HG03097 (cell line): ENCODE data around the gene ERC1.
"Not testable (repeated sequence)": the region's sequence is repeated elsewhere in the genome, so short reads cannot be mapped to it uniquely, and the experiment has no call there.

ENCODE experiments used
- ATAC-seq: cut with Tn5 transposase; IDR thresholded peaks from one replicate; pipeline ENCODE4 v1.9.1; 2021; ENCODE audit not compliant: unreplicated experiment, low FRiP score

The ERC1 gene

GRCh38 chr12:1065629-1066028 lies 74.6 kb downstream of the ERC1 start:
- ATAC-seq: no peak

- no peak for ATAC-seq
Measured at GRCh38 chr12:1069846-1070245, 78.8 kb downstream of the ERC1 start.

GRCh38 chr12:1071182-1071581 lies 80.2 kb downstream of the ERC1 start:
- ATAC-seq: no peak

GRCh38 chr12:1073652-1074051 lies 82.6 kb downstream of the ERC1 start:
- ATAC-seq: no peak

GRCh38 chr12:1077036-1077803 lies 86.2 kb downstream of the ERC1 start:
- ATAC-seq: no peak

- no peak for ATAC-seq
Measured at GRCh38 chr12:1078002-1078401, 87.0 kb downstream of the ERC1 start.

GRCh38 chr12:1080520-1081223 lies 89.6 kb downstream of the ERC1 start:
- ATAC-seq: no peak

GRCh38 chr12:1083151-1083888 lies 92.3 kb downstream of the ERC1 start:
- ATAC-seq: no peak

- ATAC-seq: no peak
Measured at GRCh38 chr12:1083889-1084262, 92.9 kb downstream of the ERC1 start.

GRCh38 chr12:1091350-1091749 lies 100.3 kb downstream of the ERC1 start:
- ATAC-seq: no peak

GRCh38 chr12:1093166-1093751 lies 102.2 kb downstream of the ERC1 start:
- ATAC-seq: no peak

GRCh38 chr12:1094714-1095113 lies 103.7 kb downstream of the ERC1 start:
- ATAC-seq: no peak

- ATAC-seq: no peak
Measured at GRCh38 chr12:1099158-1099557, 108.1 kb downstream of the ERC1 start.

GRCh38 chr12:1099618-1100017 lies 108.6 kb downstream of the ERC1 start:
- not testable (repeated sequence) for ATAC-seq

- ATAC-seq: no peak
Measured at GRCh38 chr12:1102115-1102514, 111.1 kb downstream of the ERC1 start.

GRCh38 chr12:1102791-1103450 lies 111.9 kb downstream of the ERC1 start:
- no peak for ATAC-seq

- no peak for ATAC-seq
Measured at GRCh38 chr12:1103632-1104031, 112.6 kb downstream of the ERC1 start.

- no peak for ATAC-seq
Measured at GRCh38 chr12:1104088-1104800, 113.2 kb downstream of the ERC1 start.

GRCh38 chr12:1107669-1108068 lies 116.6 kb downstream of the ERC1 start:
- no peak for ATAC-seq

GRCh38 chr12:1108276-1108675 lies 117.3 kb downstream of the ERC1 start:
- no peak for ATAC-seq
